Coronary artery (tissue), 2 donors: ENCODE results near the gene HNRNPUL1.

Experiments used
- DNase-seq: peaks from one replicate; pipeline ENCODE4 v3.0.0-alpha.2; 2017; ENCODE audit warnings: low spot score
- H3K27ac ChIP-seq, 2 donors: fragments of 200-600 bp; sonication (generic); one replicate each; pipeline ENCODE4 v1.5.1; 2016 to 2019
- H3K4me3 ChIP-seq: fragments of 200-600 bp; sonication (generic); 2 replicates; pipeline ENCODE4 v1.5.1; 2016; ENCODE audit warnings: mild to moderate bottlenecking, moderate library complexity
- TF ChIP-seq, protein P1 (sequence below): fragments of 200-600 bp; sonication (generic); IDR thresholded peaks from one replicate; pipeline ENCODE4 v1.5.1; 2019; ENCODE audit warnings: antibody characterized with exemption

Gene HNRNPUL1

DNA sequence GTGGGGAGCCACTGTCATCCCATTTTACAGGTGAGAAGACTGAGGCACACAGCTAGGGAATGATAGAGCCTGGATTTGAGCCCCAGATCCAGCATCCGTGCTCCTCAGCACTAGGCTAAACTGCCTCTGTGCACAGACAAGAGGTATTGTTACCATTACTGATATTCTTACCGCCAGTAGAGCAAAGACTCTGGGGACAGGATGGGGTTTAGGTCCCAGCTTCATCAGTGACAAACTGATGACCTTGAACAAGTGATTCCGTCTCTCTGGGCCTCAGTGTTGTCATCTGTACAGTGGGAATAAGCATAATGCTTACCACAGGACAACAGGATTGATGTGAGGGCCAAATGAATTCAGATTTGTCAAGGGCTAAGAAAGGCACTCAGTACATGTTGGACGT lies 28.7 kb upstream of the HNRNPUL1 start:
- Histone ChIP-seq H3K27ac (no peak overlapping the region), H3K4me3 (no peak overlapping the region)
- DNase-seq: no peak
- TF ChIP-seq, protein P1, sequence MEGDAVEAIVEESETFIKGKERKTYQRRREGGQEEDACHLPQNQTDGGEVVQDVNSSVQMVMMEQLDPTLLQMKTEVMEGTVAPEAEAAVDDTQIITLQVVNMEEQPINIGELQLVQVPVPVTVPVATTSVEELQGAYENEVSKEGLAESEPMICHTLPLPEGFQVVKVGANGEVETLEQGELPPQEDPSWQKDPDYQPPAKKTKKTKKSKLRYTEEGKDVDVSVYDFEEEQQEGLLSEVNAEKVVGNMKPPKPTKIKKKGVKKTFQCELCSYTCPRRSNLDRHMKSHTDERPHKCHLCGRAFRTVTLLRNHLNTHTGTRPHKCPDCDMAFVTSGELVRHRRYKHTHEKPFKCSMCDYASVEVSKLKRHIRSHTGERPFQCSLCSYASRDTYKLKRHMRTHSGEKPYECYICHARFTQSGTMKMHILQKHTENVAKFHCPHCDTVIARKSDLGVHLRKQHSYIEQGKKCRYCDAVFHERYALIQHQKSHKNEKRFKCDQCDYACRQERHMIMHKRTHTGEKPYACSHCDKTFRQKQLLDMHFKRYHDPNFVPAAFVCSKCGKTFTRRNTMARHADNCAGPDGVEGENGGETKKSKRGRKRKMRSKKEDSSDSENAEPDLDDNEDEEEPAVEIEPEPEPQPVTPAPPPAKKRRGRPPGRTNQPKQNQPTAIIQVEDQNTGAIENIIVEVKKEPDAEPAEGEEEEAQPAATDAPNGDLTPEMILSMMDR: no peak

DNA sequence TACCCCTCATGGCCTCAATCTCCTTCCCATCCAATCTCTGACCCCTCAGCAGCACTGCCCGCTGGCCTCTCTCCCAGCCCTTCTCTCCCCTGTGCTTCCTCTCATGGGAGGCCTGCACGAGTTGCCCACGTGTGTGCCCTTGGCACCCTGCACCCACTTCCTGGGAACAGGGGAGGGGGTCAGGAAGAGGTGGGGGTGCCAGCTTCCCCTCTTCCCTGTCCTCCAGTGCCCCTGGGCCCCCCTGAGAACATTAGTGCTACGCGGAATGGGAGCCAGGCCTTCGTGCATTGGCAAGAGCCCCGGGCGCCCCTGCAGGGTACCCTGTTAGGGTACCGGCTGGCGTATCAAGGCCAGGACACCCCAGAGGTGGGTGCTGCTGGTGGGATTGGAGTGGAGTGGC lies 25.9 kb upstream of the HNRNPUL1 start:
- DNase-seq: no peak
- TF ChIP-seq, protein P1: no peak

DNA sequence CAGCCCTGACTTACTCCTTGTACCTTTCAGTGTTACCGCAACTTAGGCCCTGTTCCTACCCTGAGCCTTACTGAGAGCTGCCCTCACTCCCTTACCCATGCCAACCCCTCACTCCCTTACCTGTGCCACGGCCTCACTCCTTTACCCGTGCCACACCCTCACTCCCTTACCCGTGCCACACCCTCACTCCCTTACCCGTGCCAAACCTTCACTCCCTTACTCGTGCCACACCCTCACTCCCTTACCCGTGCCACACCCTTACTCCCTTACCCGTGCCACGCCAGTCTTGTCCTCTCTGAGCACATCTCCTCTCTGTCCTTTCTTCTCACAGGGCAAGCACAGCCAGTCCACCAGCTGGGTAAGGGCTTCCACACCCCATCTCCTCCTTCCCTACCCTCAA lies 24.8 kb upstream of the HNRNPUL1 start:
- Histone ChIP-seq H3K4me3 (no peak overlapping the region), H3K27ac (no peak overlapping the region)
- DNase-seq: no peak
- TF ChIP-seq, protein P1: no peak

More for the DNA sequence above, 25.9 kb upstream of the HNRNPUL1 start:
- Histone ChIP-seq H3K27ac (no peak overlapping the region), H3K4me3 (no peak overlapping the region)

DNA sequence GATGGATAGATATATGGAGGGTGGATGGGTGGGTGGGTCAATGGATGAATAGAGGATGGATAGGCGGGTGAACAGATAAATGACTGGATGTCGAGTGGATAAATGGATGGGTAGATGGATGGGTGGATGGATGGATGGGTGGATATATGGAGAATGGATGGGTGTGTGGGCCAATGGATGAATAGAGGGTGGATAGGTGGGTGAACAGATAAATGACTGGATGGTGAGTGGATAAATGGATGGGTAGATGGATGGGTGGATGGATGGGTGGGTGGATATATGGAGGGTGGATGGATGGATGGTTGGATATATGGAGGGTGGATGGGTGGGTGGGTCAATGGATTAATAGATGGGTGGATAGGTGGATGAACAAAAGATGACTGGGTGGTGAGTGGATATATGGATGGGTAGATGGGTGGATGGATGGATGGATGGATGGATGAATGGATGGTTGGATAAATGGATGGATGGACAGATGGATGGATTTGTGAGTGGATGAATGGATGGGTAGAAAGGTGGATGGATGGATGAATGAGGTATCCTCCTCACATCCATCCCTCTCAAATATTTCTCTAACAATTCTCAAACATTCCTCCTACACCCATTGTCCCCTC lies 24.1 kb upstream of the HNRNPUL1 start:
- DNase-seq: no peak
- TF ChIP-seq, protein P1: no peak
- Histone ChIP-seq H3K27ac (no peak overlapping the region), H3K4me3 (no peak overlapping the region)

DNA sequence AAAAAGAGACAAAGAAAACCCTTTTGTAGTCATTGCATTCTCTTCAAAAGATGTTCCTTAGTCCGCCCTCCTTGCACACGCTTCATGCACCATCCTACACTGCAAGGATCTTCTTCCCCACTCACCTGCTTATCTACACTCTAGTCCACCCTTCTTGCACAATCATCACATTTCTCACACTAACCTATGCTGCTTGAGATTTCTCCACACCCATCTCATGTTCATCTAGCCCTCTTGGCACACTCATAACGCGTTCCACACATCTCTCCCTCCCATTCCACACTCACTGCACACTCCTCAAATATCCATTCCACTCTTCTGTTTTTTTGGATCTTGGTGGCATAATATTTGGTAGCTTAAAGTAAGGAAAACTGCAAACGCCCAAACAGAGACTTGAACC lies 22.3 kb upstream of the HNRNPUL1 start:
- TF ChIP-seq, protein P1: no peak
- H3K27ac ChIP-seq: no peak overlapping the region
- no peak for DNase-seq

DNA sequence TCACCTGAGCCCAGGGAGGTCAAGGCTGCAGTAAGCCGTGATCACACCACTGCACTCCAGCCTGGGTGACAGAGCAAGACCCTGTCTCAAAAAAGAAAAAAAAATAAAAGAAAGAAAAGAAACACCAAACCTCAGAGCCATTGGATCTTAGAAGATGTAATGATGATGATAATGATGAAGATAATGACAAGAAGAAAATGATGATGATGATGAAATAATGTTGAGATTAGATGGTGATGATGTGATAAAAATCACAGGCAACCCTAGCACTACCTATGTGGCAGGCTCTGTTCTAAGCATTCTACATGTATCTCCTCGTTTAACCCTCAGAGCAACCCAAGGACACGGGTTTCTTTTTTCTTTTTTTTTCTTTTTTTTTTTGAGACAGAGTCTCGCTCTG lies 20.1 kb upstream of the HNRNPUL1 start:
- TF ChIP-seq, protein P1: no peak
- H3K27ac ChIP-seq: no peak overlapping the region
- DNase-seq: no peak
- H3K4me3 ChIP-seq: no peak overlapping the region

More for the DNA sequence above, 22.3 kb upstream of the HNRNPUL1 start:
- no peak overlapping the region for H3K4me3 ChIP-seq

DNA sequence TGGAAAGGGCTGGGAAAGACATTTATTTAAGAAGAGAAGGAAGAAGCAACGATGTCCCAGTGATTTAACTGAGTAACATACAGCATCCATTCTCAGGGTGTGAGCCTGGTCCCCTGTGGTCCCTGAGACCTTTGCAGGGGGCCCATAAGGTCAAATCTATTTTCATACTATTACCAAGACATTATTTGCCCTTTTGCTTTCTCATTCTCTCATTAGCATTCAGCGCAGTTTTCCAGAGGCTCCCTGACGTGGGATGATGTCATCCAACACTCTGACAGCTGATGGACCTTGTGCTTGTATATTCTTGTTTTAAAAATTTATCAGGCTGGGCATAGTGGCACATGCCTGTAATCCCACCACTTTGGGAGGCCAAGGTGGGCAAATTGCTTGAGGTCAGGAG lies 18.3 kb upstream of the HNRNPUL1 start:
- TF ChIP-seq, protein P1: no peak
- DNase-seq: no peak
- no peak overlapping the region for H3K4me3 ChIP-seq
- H3K27ac ChIP-seq: no peak overlapping the region
